Natural killer cell treated with Interleukin-12 subunit alpha and Interleukin-12 subunit beta and Interleukin-15 and Interleukin-18, amount 100 ng/mL, for 72 hours (primary cell): Measurements from ENCODE around the gene MGA. TPM values are rescaled to one million over a fixed set of nuclear protein-coding genes. Genes with fewer than 3 reads are reported as not detected.
A peak's percentile ranks its signal among the peaks of the same experiment; 100 is the strongest.

Source experiments
- ATAC-seq, 2 donors: fragments of 150-1000 bp; cut with Tn5 transposase in 1 of 2; sonication (Bioruptor Pico), chemical (Tn5 transposase) in 1 of 2; 2 replicates each; pipeline ENCODE4 v1.10.0; 2021
- DNase-seq: peaks from one replicate; pipeline ENCODE4 v3.0.0; 2022; ENCODE audit warnings: low spot score
- H3K27ac Mint-ChIP-seq, 2 donors: 1 replicate in 1 of 2; 2 replicates in 1 of 2; pipeline ENCODE4 v1.8.0; 2022; ENCODE audit warnings: mixed read lengths in 2 of 2, mild to moderate bottlenecking in 1 of 2, moderate library complexity in 1 of 2
- H3K27me3 Mint-ChIP-seq, 2 donors: 1 replicate in 1 of 2; 2 replicates in 1 of 2; pipeline ENCODE4 v1.8.0; 2022; ENCODE audit warnings: mixed read lengths in 2 of 2
- H3K36me3 Mint-ChIP-seq: one replicate; pipeline ENCODE4 v1.8.0; 2022; ENCODE audit warnings: mixed read lengths
- H3K4me1 Mint-ChIP-seq, 2 donors: 1 replicate in 1 of 2; 2 replicates in 1 of 2; pipeline ENCODE4 v1.8.0; 2022; ENCODE audit warnings: low read depth in 2 of 2, mixed read lengths in 2 of 2, mild to moderate bottlenecking in 1 of 2
- H3K4me3 Mint-ChIP-seq: one replicate; pipeline ENCODE4 v1.8.0; 2022; ENCODE audit warnings: mixed read lengths
- H3K9me3 Mint-ChIP-seq: 2 replicates; pipeline ENCODE4 v1.8.0; 2022; ENCODE audit warnings: mixed read lengths
- total RNA-seq, 2 donors: library from RNA; stranded (reverse); gene quantifications; one replicate each; pipeline ENCODE4 v1.2.3, GENCODE V29; 2022

MGA gene
- total RNA-seq = 10 to 100 TPM; 42.6 to 54.8 TPM

DNA sequence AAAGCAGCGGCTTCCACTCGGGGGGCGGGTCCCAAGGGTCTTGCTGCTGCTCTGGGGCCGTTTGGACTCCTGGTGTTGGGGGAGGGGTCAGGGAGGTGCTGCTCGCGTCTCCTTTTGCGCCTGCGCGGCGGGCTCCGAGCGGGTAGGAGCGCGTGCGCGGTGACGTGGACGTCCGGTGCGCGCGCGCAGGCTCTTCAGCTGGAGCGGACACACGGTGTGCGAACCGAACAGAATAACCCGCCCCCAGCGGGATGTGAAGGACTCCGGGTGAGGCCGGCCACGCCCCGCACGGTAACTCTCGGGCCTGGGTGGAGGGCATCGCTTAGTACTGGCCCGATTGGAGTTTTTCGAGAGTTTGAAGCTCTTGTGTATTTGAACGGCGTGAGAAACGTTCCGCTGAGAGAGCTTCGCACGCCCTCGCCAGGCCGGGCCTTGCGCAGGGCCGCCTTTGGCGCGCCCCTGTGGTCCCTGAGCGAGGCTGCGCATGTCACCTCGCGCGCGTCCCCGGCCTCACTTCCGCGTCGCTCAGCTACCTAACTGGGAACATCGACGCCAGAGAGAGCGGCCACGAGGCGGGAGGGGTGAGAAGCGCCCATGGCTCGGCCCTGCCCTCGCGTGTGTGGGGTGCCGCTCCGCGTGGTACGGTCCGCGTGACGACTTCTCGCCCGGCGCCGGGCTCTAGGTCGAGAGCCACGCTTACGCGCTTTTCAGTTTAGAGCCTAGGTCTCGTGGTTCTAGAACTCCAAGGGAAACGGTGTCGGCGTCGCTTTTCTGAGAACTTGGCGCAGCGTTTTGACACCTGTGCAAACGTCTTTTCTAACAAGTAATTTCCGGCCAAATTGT lies at the start of gene MGA:
TSS of gene MGA (plus strand) at position 171 of the 843 bp plus-strand sequence.
- peaks cover 3% of the 10 kb centered on the region for H3K9me3 Mint-ChIP-seq
- no peaks in the 10 kb centered on the region for H3K36me3 Mint-ChIP-seq
- DNase-seq = peak; percentile 95
- ATAC-seq = peak; percentile 91 to 93
- H3K4me1 Mint-ChIP-seq = peaks cover 28 to 29% of the 10 kb centered on the region in 2 donors
- no peaks in the 10 kb centered on the region for H3K27me3 Mint-ChIP-seq
- H3K4me3 Mint-ChIP-seq = peak within 1 kb of the TSS; percentile 93
- H3K27ac Mint-ChIP-seq = peak within 1 kb of the TSS; percentile 88 to 99

GRCh38 chr15:41620536-41621199 lies 39.5 kb upstream of the MGA start:
- ATAC-seq (no peak), DNase-seq (no peak)
- Mint-ChIP-seq H3K4me3 (peak overlapping the region; percentile 77), H3K4me1 (peaks cover 7 to 9% of the 10 kb centered on the region in 2 donors), H3K36me3 (no peaks in the 10 kb centered on the region), H3K9me3 (no peaks in the 10 kb centered on the region), H3K27me3 (no peaks in the 10 kb centered on the region), H3K27ac (peak overlapping the region; percentile 29 to 33)

- Mint-ChIP-seq H3K27me3 (no peaks in the 10 kb centered on the region), H3K9me3 (no peaks in the 10 kb centered on the region), H3K27ac (peak overlapping the region; percentile 33 to 59), H3K4me1 (peaks cover 7 to 9% of the 10 kb centered on the region in 2 donors), H3K36me3 (no peaks in the 10 kb centered on the region), H3K4me3 (peak overlapping the region; percentile 77)
- DNase-seq = peak; percentile 80
- ATAC-seq = peak; percentile 90 to 93
Measured at GRCh38 chr15:41621200-41622193, 38.7 kb upstream of the MGA start.

- ATAC-seq (no peak), DNase-seq (no peak)
- no peaks in the 10 kb centered on the region for H3K9me3 Mint-ChIP-seq
- H3K27me3 Mint-ChIP-seq = no peaks in the 10 kb centered on the region
- peaks cover 7 to 9% of the 10 kb centered on the region in 2 donors for H3K4me1 Mint-ChIP-seq
- no peak overlapping the region for H3K27ac Mint-ChIP-seq
- peak overlapping the region; percentile 77 for H3K4me3 Mint-ChIP-seq
- H3K36me3 Mint-ChIP-seq = no peaks in the 10 kb centered on the region
Measured at GRCh38 chr15:41622901-41623300, 37.3 kb upstream of the MGA start.

DNA sequence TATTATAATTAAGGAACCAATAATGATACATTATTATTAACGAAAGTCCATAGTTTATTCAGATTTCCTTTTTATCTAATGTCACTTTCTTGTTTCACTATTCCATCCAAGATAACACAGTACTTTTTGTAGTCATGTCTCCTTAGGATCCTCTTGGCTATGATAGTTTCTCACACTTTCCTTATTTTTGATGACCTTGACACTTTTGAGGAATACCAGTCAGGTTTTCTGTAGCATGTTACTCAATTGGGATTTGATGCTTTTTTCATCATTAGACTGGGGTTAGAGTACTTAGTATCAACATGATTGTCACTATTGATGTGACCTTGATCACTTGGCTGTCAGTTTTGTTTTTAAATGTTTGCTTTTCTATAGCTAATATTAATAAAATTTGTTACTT lies 33.0 kb upstream of the MGA start:
- Mint-ChIP-seq H3K27me3 (peaks cover 3 to 6% of the 10 kb centered on the region in 2 donors), H3K9me3 (no peaks in the 10 kb centered on the region), H3K4me3 (no peak overlapping the region), H3K36me3 (no peaks in the 10 kb centered on the region), H3K27ac (no peak overlapping the region), H3K4me1 (no peaks in the 10 kb centered on the region)
- ATAC-seq (no peak), DNase-seq (no peak)

DNA sequence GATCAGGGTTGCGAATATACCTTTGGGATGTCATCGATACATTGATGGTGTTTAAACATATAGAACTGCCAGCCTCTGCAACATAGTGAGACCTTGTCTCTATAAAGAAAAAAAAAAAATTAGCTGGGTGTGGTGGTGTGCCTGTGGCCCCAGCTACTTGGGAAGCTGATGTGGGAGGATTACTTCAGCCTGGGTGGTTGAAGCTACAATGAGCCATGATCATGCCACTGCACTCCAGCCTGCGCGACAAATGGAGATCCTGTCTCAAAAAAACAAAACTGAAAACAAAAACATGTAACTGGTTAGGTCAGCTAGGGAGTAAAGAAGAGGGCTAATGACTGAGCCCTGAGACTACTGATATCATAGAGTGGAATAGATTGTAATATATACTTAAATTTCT lies 30.7 kb upstream of the MGA start:
- ATAC-seq (no peak), DNase-seq (no peak)
- Mint-ChIP-seq H3K4me1 (peaks cover 2 to 7% of the 10 kb centered on the region in 2 donors), H3K36me3 (no peaks in the 10 kb centered on the region), H3K9me3 (no peaks in the 10 kb centered on the region), H3K4me3 (no peak overlapping the region), H3K27ac (no peak overlapping the region), H3K27me3 (peaks cover 3 to 6% of the 10 kb centered on the region in 2 donors)

- Mint-ChIP-seq H3K27ac (no peak overlapping the region), H3K36me3 (no peaks in the 10 kb centered on the region), H3K27me3 (peaks cover 3 to 6% of the 10 kb centered on the region in 2 donors), H3K9me3 (no peaks in the 10 kb centered on the region), H3K4me3 (no peak overlapping the region), H3K4me1 (peaks cover 4 to 9% of the 10 kb centered on the region in 2 donors)
- DNase-seq (no peak), ATAC-seq (no peak)
Measured at GRCh38 chr15:41629883-41630282, 30.3 kb upstream of the MGA start.

GRCh38 chr15:41630616-41631217 lies 29.5 kb upstream of the MGA start:
- no peak overlapping the region for H3K27ac Mint-ChIP-seq
- H3K36me3 Mint-ChIP-seq = no peaks in the 10 kb centered on the region
- H3K9me3 Mint-ChIP-seq = no peaks in the 10 kb centered on the region
- H3K4me3 Mint-ChIP-seq = no peak overlapping the region
- peaks cover 4 to 9% of the 10 kb centered on the region in 2 donors for H3K4me1 Mint-ChIP-seq
- ATAC-seq = no peak
- DNase-seq = no peak
- peaks cover 3 to 6% of the 10 kb centered on the region in 2 donors for H3K27me3 Mint-ChIP-seq

DNA sequence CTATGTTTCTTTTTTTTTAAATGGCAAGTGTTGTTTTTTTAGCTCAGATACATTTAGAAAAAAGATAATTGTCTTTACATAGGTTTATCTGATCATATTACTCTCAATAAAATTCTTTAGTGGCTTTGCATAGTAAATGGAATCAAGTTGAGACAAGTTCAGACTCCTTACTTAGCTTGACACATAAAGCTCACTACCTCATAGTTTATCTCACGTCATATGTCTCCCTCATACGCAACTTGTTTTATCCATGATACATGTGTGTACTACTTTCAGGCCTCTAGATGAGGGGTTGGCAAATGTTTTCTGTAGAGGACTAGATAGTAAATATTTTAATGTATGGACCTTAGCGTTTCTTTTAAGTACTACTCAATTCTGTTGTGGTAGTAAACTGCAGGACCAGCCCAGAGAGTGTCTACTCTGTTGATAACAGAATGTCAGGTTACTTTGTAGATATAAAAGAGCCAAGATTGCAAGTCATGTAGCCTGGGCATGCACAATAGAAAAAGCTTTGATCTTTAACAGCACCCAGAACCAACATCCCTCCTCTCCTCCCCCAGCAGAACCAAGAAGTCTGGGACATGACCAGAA lies 28.2 kb upstream of the MGA start:
- Mint-ChIP-seq H3K9me3 (no peaks in the 10 kb centered on the region), H3K4me3 (no peak overlapping the region), H3K27me3 (peaks cover 3 to 6% of the 10 kb centered on the region in 2 donors), H3K4me1 (peaks cover 4 to 9% of the 10 kb centered on the region in 2 donors), H3K36me3 (no peaks in the 10 kb centered on the region), H3K27ac (no peak overlapping the region)
- ATAC-seq (no peak), DNase-seq (no peak)

DNA sequence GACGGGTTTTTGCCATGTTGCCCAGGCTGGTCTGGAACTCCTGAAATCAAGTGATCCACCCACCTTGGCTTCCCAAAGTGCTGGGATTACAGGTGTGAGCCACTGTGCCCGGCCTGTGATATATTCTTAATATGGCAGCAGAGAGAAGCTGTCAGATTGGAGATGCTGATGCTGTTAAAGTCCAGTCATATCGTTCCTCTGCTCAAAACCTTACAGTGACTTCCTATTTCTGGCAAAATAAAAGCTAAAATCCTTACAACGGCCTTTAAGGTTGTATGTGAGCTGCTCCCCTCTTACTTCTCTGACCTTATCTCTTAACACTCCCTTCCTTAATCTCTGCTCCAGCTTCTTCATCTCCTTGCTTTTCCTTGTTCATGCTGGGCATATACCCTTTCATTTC lies 26.6 kb upstream of the MGA start:
- H3K36me3 Mint-ChIP-seq = no peaks in the 10 kb centered on the region
- no peak for ATAC-seq
- no peak for DNase-seq
- H3K27ac Mint-ChIP-seq = no peak overlapping the region
- H3K27me3 Mint-ChIP-seq = no peaks in the 10 kb centered on the region
- H3K4me3 Mint-ChIP-seq = no peak overlapping the region
- H3K4me1 Mint-ChIP-seq = peaks cover 4 to 9% of the 10 kb centered on the region in 2 donors
- no peaks in the 10 kb centered on the region for H3K9me3 Mint-ChIP-seq

DNA sequence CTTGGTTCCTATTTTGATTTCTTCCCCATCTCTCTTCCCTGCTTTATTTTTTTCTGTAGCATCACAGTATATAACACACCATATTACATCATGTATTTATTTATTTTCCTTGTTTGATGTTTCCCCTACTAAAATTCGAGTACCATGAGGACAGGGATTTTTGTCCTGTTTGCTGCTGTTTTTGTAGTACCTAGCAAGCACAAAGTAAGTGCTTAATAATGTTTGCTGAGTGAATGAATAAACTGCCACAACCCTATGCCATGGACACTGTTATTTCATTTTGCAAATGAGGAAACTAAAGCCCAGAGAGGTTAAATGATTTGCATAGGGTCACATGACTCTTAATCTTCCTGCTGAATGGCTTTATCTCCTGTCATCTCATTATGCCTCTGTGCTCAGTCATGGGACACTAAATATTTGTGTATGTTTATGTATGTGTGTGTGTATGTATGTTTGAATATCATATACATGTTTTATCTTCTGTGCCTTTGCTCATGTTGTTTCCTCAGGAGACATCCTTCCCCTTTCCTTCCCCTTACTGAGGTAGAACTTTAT lies 26.1 kb upstream of the MGA start:
- DNase-seq = no peak
- no peaks in the 10 kb centered on the region for H3K27me3 Mint-ChIP-seq
- peaks cover 4 to 9% of the 10 kb centered on the region in 2 donors for H3K4me1 Mint-ChIP-seq
- no peak overlapping the region for H3K4me3 Mint-ChIP-seq
- H3K9me3 Mint-ChIP-seq = no peaks in the 10 kb centered on the region
- ATAC-seq = no peak
- H3K27ac Mint-ChIP-seq = no peak overlapping the region
- no peaks in the 10 kb centered on the region for H3K36me3 Mint-ChIP-seq

- Mint-ChIP-seq H3K4me3 (no peak overlapping the region), H3K36me3 (no peaks in the 10 kb centered on the region), H3K27me3 (no peaks in the 10 kb centered on the region), H3K4me1 (peaks cover 4 to 9% of the 10 kb centered on the region in 2 donors), H3K27ac (no peak overlapping the region), H3K9me3 (no peaks in the 10 kb centered on the region)
- ATAC-seq = no peak
- DNase-seq = no peak
Measured at GRCh38 chr15:41637086-41637485, 23.1 kb upstream of the MGA start.
